ENCODE measurements around the gene PMPCA. TPM values are rescaled to one million over a fixed set of nuclear protein-coding genes. Genes with fewer than 3 reads are reported as not detected.

Gene PMPCA
- total RNA-seq, 6 experiments from 2014 or later = 49.6 to 64.9 (median 52.8) TPM

- no peak for TF ChIP-seq POLR2A (IDR thresholded peaks at IDR 0.05)
- TF ChIP-seq CTCF (IDR thresholded peaks at IDR 0.05) = no peak
- peaks cover 0 to 8% (median 5%) of the 10 kb centered on the region in 4 donors for H3K4me1 ChIP-seq
- no peaks in the 10 kb centered on the region for H3K27me3 ChIP-seq
- H3K27ac ChIP-seq = no peak overlapping the region
- H3K4me3 ChIP-seq = no peak overlapping the region
- 40% methylated on average over 3 of the region's 9 CpGs for WGBS (ENCODE audit: insufficient coverage, low coverage, low lambda C conversion rate, missing lambda C conversion rate)
- H3K36me3 ChIP-seq = no peaks in the 10 kb centered on the region
- no peak for ATAC-seq
- DNase-seq = no peak
- no peaks in the 10 kb centered on the region for H3K9me3 ChIP-seq
- intact Hi-C loops (cut with DNase I) = no loop called here
Observed at GRCh38 chr9:136365775-136366222, 44.7 kb upstream of the PMPCA start.

GRCh38 chr9:136366826-136367225 lies 43.6 kb upstream of the PMPCA start:
- no peak for ATAC-seq
- no peak for DNase-seq
- TF ChIP-seq CTCF (IDR thresholded peaks at IDR 0.05) (no peak), POLR2A (IDR thresholded peaks at IDR 0.05) (no peak)
- Histone ChIP-seq H3K9me3 (no peaks in the 10 kb centered on the region), H3K27ac (no peak overlapping the region), H3K4me3 (no peak overlapping the region), H3K36me3 (no peaks in the 10 kb centered on the region), H3K4me1 (peaks cover 0 to 8% (median 5%) of the 10 kb centered on the region in 4 donors), H3K27me3 (no peaks in the 10 kb centered on the region)
- intact Hi-C loops (cut with DNase I) = no loop called here
- no CpG with 5 or more reads among the region's 9 CpGs for WGBS (ENCODE audit: insufficient coverage, low coverage, low lambda C conversion rate, missing lambda C conversion rate)

- no peaks in the 10 kb centered on the region for H3K36me3 ChIP-seq
- intact Hi-C loops (cut with DNase I) = no loop called here
- DNase-seq = no peak
- H3K27me3 ChIP-seq = no peaks in the 10 kb centered on the region
- no peak overlapping the region for H3K4me3 ChIP-seq
- no peak for ATAC-seq
- H3K4me1 ChIP-seq = peaks cover 2 to 12% (median 5%) of the 10 kb centered on the region in 4 donors
- no peaks in the 10 kb centered on the region for H3K9me3 ChIP-seq
- H3K27ac ChIP-seq = no peak overlapping the region
- 94% methylated on average over 13 of the region's 45 CpGs for WGBS (ENCODE audit: insufficient coverage, low coverage, low lambda C conversion rate, missing lambda C conversion rate)
- TF ChIP-seq POLR2A (IDR thresholded peaks at IDR 0.05) (no peak), CTCF (IDR thresholded peaks at IDR 0.05) (no peak)
Observed at GRCh38 chr9:136367296-136368145, 42.9 kb upstream of the PMPCA start.

GRCh38 chr9:136368190-136368589 lies 42.3 kb upstream of the PMPCA start:
- TF ChIP-seq CTCF (IDR thresholded peaks at IDR 0.05) = no peak
- TF ChIP-seq POLR2A (IDR thresholded peaks at IDR 0.05) = no peak
- ATAC-seq (no peak), DNase-seq (no peak)
- Histone ChIP-seq H3K36me3 (no peaks in the 10 kb centered on the region), H3K27me3 (no peaks in the 10 kb centered on the region), H3K27ac (no peak overlapping the region), H3K4me3 (no peak overlapping the region), H3K9me3 (no peaks in the 10 kb centered on the region), H3K4me1 (peaks cover 2 to 19% (median 5%) of the 10 kb centered on the region in 4 donors)
- intact Hi-C loops (cut with DNase I) = no loop called here
- WGBS (ENCODE audit: insufficient coverage, low coverage, low lambda C conversion rate, missing lambda C conversion rate) = 80% methylated on average over 1 of the region's 18 CpGs
